Hematopoietic multipotent progenitor cell treated with erythropoietin and hydrocortisone succinate and interleukin-3 and kit ligand, for 15 days (in vitro differentiated cells): ENCODE data around the gene LYSET.
"Not testable (repeated sequence)": the region's sequence is repeated elsewhere in the genome, so short reads cannot be mapped to it uniquely, and the experiment has no call there.

Experiments used
- DNase-seq: peaks from one replicate; pipeline ENCODE4 v3.0.0-alpha.2; 2015; ENCODE audit warnings: low spot score

The LYSET gene

GRCh38 chr14:93184391-93185348 is at the start of gene LYSET, which contains the start of gene MOAP1:
Gene LYSET, plus strand, starts transcription at chr14:93185317. Its CDS starts 89 bp downstream, at chr14:93185406.
Gene MOAP1, minus strand, starts transcription at chr14:93184897. Its CDS starts 655 bp downstream, at chr14:93184242.
- peak; percentile 85 for DNase-seq

- no peak for DNase-seq
Measured at GRCh38 chr14:93135399-93135798, 49.7 kb upstream of the LYSET start.

- no peak for DNase-seq
Measured at GRCh38 chr14:93136009-93136408, 49.1 kb upstream of the LYSET start.

- DNase-seq = not testable (repeated sequence)
Measured at GRCh38 chr14:93136508-93136907, 48.6 kb upstream of the LYSET start.

- DNase-seq = no peak
Measured at GRCh38 chr14:93137864-93138263, 47.3 kb upstream of the LYSET start.

GRCh38 chr14:93142854-93143652 is 42.1 kb upstream of the LYSET start:
- no peak for DNase-seq

- no peak for DNase-seq
Measured at GRCh38 chr14:93146119-93146518, 39.0 kb upstream of the LYSET start.

- no peak for DNase-seq
Measured at GRCh38 chr14:93148979-93149378, 36.1 kb upstream of the LYSET start.

- DNase-seq = no peak
Measured at GRCh38 chr14:93150227-93151208, 34.6 kb upstream of the LYSET start.

GRCh38 chr14:93153121-93153520 is 32.0 kb upstream of the LYSET start:
- DNase-seq = no peak

- no peak for DNase-seq
Measured at GRCh38 chr14:93155667-93156066, 29.4 kb upstream of the LYSET start.

GRCh38 chr14:93156693-93157369 is 28.3 kb upstream of the LYSET start:
- DNase-seq = no peak

- not testable (repeated sequence) for DNase-seq
Measured at GRCh38 chr14:93158349-93158748, 26.8 kb upstream of the LYSET start.

GRCh38 chr14:93159625-93160352 is 25.3 kb upstream of the LYSET start:
- DNase-seq = not testable (repeated sequence)

GRCh38 chr14:93160353-93160801 is 24.7 kb upstream of the LYSET start:
- DNase-seq = peak; percentile 36

- DNase-seq = no peak
Measured at GRCh38 chr14:93161411-93161940, 23.6 kb upstream of the LYSET start.

- DNase-seq = no peak
Measured at GRCh38 chr14:93163564-93163963, 21.6 kb upstream of the LYSET start.

GRCh38 chr14:93165271-93166265 is 19.5 kb upstream of the LYSET start:
- DNase-seq = not testable (repeated sequence)

GRCh38 chr14:93168610-93169009 is 16.5 kb upstream of the LYSET start:
- DNase-seq = not testable (repeated sequence)
